ENCODE data around the gene WTAP.

Gene WTAP

DNA sequence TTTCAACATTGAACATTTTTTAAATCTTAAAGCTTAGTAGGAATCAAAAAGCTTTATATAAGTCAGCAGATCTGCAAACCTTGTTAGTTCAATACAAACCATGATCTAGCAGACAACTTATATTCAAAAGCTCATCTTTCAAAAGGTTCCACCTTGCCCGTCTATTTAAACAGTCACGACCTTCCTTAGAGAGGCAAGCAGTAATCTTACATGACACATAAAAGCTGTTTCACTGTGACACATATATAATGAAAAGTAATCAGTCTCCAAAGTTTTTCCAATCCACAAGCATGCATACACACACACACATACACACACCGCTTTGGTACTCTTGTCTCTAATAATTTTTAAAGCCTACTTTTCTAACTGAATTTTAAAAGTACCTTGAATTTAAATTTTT lies 47.2 kb upstream of the WTAP start:
- TF ChIP-seq, protein P1, sequence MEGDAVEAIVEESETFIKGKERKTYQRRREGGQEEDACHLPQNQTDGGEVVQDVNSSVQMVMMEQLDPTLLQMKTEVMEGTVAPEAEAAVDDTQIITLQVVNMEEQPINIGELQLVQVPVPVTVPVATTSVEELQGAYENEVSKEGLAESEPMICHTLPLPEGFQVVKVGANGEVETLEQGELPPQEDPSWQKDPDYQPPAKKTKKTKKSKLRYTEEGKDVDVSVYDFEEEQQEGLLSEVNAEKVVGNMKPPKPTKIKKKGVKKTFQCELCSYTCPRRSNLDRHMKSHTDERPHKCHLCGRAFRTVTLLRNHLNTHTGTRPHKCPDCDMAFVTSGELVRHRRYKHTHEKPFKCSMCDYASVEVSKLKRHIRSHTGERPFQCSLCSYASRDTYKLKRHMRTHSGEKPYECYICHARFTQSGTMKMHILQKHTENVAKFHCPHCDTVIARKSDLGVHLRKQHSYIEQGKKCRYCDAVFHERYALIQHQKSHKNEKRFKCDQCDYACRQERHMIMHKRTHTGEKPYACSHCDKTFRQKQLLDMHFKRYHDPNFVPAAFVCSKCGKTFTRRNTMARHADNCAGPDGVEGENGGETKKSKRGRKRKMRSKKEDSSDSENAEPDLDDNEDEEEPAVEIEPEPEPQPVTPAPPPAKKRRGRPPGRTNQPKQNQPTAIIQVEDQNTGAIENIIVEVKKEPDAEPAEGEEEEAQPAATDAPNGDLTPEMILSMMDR (IDR thresholded peaks at IDR 0.05): no peak
- no peak overlapping the region for H3K4me3 ChIP-seq (ENCODE audit: low read depth, low read length)
- no peaks in the 10 kb centered on the region for H3K79me2 ChIP-seq
- no peak overlapping the region for H3K27ac ChIP-seq
- no peak overlapping the region for H3K4me2 ChIP-seq (ENCODE audit: low read length)
- H3K4me1 ChIP-seq: no peaks in the 10 kb centered on the region
- no peaks in the 10 kb centered on the region for H3K36me3 ChIP-seq (ENCODE audit: control insufficient read depth, insufficient read depth, low read length)
- H3K9ac ChIP-seq: no peak overlapping the region
- H2AFZ ChIP-seq: no peak overlapping the region
- no peaks in the 10 kb centered on the region for H3K9me3 ChIP-seq (ENCODE audit: control insufficient read depth, low read length)
- H3K27me3 ChIP-seq (ENCODE audit: control insufficient read depth, insufficient read depth, low read length): no peaks in the 10 kb centered on the region

DNA sequence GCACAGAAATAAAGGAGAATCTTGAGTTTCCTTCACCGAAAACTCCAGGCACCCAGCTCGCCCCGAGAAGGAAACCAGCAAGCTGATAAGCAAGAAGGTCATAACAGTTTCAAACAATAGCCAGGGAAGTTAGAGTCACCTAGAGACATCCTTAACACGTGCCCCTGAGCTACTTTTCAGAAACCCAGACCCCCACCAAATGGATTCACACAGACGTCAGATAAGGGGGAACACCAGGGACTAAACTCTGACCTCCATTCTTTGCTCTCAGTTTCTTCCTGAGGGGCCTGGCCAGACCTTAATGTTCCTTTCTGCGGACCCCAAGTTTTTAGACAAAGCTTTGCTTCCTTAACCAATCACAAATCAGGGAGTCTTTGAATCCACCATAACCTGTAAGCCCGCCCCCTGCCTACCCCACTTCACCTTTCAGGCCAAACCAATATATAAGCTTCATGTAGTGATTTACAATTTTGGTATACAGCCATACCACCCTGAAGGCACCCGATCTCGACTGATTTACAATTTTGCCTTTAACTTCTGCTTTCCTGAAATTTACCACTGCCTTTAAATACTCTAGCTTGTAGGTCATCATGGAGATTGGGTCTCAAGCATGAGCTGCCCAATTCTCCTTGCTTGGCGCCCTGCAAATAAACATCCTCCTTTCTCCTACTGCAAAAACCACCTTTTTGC lies 46.0 kb upstream of the WTAP start:
- TF ChIP-seq, protein P1 (IDR thresholded peaks at IDR 0.05): no peak
- no peaks in the 10 kb centered on the region for H3K9me3 ChIP-seq (ENCODE audit: control insufficient read depth, low read length)
- H3K9ac ChIP-seq: no peak overlapping the region
- no peaks in the 10 kb centered on the region for H3K27me3 ChIP-seq (ENCODE audit: control insufficient read depth, insufficient read depth, low read length)
- H3K27ac ChIP-seq: no peak overlapping the region
- H3K4me1 ChIP-seq: no peaks in the 10 kb centered on the region
- H3K79me2 ChIP-seq: peaks cover 5% of the 10 kb centered on the region
- H2AFZ ChIP-seq: no peak overlapping the region
- no peak overlapping the region for H3K4me2 ChIP-seq (ENCODE audit: low read length)
- no peak overlapping the region for H3K4me3 ChIP-seq (ENCODE audit: low read depth, low read length)
- no peaks in the 10 kb centered on the region for H3K36me3 ChIP-seq (ENCODE audit: control insufficient read depth, insufficient read depth, low read length)

DNA sequence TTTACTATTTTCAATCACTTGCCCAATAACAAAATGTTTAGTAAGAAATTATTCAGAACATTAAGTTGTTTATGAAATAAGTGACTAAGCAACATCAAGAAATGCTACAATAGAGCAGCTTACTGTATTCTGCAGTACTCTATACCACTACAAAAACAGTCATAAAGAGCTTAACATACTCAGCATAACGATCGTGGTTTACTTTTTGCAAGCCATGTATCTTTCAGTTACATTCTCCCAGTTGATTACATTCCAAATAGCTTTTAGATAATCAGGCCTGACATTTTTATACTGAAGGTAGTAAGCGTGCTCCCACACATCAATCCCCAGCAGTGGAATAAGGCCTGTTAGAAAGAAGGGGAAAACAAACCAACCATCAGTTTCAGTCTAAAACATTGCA lies 45.0 kb upstream of the WTAP start:
- H3K36me3 ChIP-seq (ENCODE audit: control insufficient read depth, insufficient read depth, low read length): no peaks in the 10 kb centered on the region
- H3K79me2 ChIP-seq: peaks cover 9% of the 10 kb centered on the region
- H3K9me3 ChIP-seq (ENCODE audit: control insufficient read depth, low read length): no peaks in the 10 kb centered on the region
- no peak overlapping the region for H3K4me2 ChIP-seq (ENCODE audit: low read length)
- H3K9ac ChIP-seq: no peak overlapping the region
- H2AFZ ChIP-seq: no peak overlapping the region
- TF ChIP-seq, protein P1 (IDR thresholded peaks at IDR 0.05): no peak
- no peaks in the 10 kb centered on the region for H3K4me1 ChIP-seq
- H3K27ac ChIP-seq: no peak overlapping the region
- H3K4me3 ChIP-seq (ENCODE audit: low read depth, low read length): no peak overlapping the region
- H3K27me3 ChIP-seq (ENCODE audit: control insufficient read depth, insufficient read depth, low read length): no peaks in the 10 kb centered on the region

DNA sequence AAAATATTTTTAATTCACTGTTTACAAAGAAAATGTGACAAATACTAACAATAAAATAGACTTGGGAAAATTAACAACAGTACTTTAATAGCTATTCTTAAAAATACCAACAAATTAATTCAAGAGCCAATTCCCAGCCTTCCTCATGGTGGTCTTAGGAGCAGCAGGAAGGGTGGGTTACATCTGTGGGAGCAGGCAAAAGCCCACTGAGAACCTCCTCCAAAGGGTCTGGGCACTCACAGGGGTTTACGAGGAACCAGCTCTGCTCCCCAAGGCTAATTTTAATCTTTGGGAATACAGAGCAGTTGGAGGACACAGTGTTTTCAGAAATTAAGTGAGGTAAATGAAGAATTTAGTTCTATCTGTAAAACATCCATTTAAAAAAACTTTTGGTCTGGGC lies 44.5 kb upstream of the WTAP start:
- Histone ChIP-seq H3K36me3 (ENCODE audit: control insufficient read depth, insufficient read depth, low read length) (no peaks in the 10 kb centered on the region), H3K27me3 (ENCODE audit: control insufficient read depth, insufficient read depth, low read length) (no peaks in the 10 kb centered on the region), H2AFZ (no peak overlapping the region), H3K27ac (no peak overlapping the region), H3K4me2 (ENCODE audit: low read length) (no peak overlapping the region), H3K79me2 (peaks cover 14% of the 10 kb centered on the region), H3K9me3 (ENCODE audit: control insufficient read depth, low read length) (no peaks in the 10 kb centered on the region), H3K9ac (no peak overlapping the region), H3K4me3 (ENCODE audit: low read depth, low read length) (no peak overlapping the region), H3K4me1 (no peaks in the 10 kb centered on the region)
- TF ChIP-seq, protein P1 (IDR thresholded peaks at IDR 0.05): no peak

DNA sequence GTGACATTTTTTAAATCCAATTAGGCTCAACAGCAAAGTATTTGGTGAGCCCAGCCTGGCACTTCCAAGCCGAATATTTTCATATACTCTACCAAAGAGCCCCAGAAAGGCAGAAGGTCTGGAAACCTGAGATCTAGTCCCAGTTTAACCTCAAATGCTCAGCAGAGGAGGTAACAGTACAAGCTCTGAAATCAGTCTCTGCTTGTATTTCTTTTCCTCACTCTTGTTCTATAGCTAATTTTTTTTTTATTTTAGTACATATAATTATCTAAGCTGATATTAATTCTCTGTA lies 43.3 kb upstream of the WTAP start:
- H3K9ac ChIP-seq: no peak overlapping the region
- H3K79me2 ChIP-seq: peaks cover 23% of the 10 kb centered on the region
- H3K9me3 ChIP-seq (ENCODE audit: control insufficient read depth, low read length): no peaks in the 10 kb centered on the region
- no peak overlapping the region for H3K4me3 ChIP-seq (ENCODE audit: low read depth, low read length)
- no peak overlapping the region for H2AFZ ChIP-seq
- TF ChIP-seq, protein P1 (IDR thresholded peaks at IDR 0.05): no peak
- no peak overlapping the region for H3K27ac ChIP-seq
- no peaks in the 10 kb centered on the region for H3K27me3 ChIP-seq (ENCODE audit: control insufficient read depth, insufficient read depth, low read length)
- no peaks in the 10 kb centered on the region for H3K36me3 ChIP-seq (ENCODE audit: control insufficient read depth, insufficient read depth, low read length)
- H3K4me1 ChIP-seq: no peaks in the 10 kb centered on the region
- no peak overlapping the region for H3K4me2 ChIP-seq (ENCODE audit: low read length)

All from parathyroid adenoma (tissue), 2 donors.